Thoracic aorta (tissue), 2 donors: Measurements from ENCODE around the gene MAP1LC3B2. TPM values are rescaled to one million over a fixed set of nuclear protein-coding genes. Genes with fewer than 3 reads are reported as not detected.

Experiments used
- ATAC-seq: fragments of 150-250 bp; one replicate; pipeline ENCODE4 v1.8.0; 2017; ENCODE audit warnings: low read depth; ENCODE audit not compliant: insufficient number of reproducible peaks, low FRiP score
- DNase-seq: peaks from one replicate; pipeline ENCODE4 v3.0.0-alpha.2; 2020; ENCODE audit warnings: low spot score
- H3K27ac ChIP-seq, 2 donors: fragments of 200-600 bp; sonication (generic); 1 replicate in 1 of 2; 2 replicates in 1 of 2; pipeline ENCODE4 v1.5.1; 2016; ENCODE audit warnings: mild to moderate bottlenecking in 2 of 2, moderate library complexity in 2 of 2
- H3K27me3 ChIP-seq: fragments of 200-600 bp; sonication (generic); replicated peaks from 2 replicates; pipeline ENCODE4 v1.6.0; 2016; ENCODE audit warnings: mild to moderate bottlenecking; ENCODE audit not compliant: insufficient read depth
- H3K36me3 ChIP-seq: fragments of 200-600 bp; sonication (generic); one replicate; pipeline ENCODE4 v1.5.1; 2016
- H3K4me1 ChIP-seq, 2 donors: fragments of 200-600 bp; sonication (generic); 1 replicate in 1 of 2; 2 replicates in 1 of 2; pipeline versions ENCODE4 v1.5.1 to v1.6.0; 2016; ENCODE audit warnings: low read depth in 2 of 2, mild to moderate bottlenecking in 1 of 2; ENCODE audit not compliant: control insufficient read depth in 1 of 2
- H3K4me3 ChIP-seq: fragments of 200-600 bp; sonication (generic); 2 replicates; pipeline ENCODE4 v1.5.1; 2016; ENCODE audit warnings: mild to moderate bottlenecking
- H3K9me3 ChIP-seq: fragments of 200-600 bp; sonication (generic); 2 replicates; pipeline ENCODE4 v1.5.1; 2016
- CTCF ChIP-seq: fragments of 200-600 bp; sonication (generic); IDR thresholded peaks from one replicate; pipeline ENCODE4 v1.5.1; 2019; ENCODE audit warnings: antibody characterized with exemption
- total RNA-seq, 2 donors: library from RNA; depleted of rRNA; stranded (reverse); fragments of >200 nt; gene quantifications; one replicate each; pipeline versions ENCODE4 v1.1.0 to v1.2.3, GENCODE V29; 2016

MAP1LC3B2 gene
- total RNA-seq, 2 donors from 2014 or later = 1.5 TPM; not detected in 1

- H3K36me3 ChIP-seq = no peaks in the 10 kb centered on the region
- no peak for TF ChIP-seq CTCF
- ATAC-seq = peak; percentile 45
- H3K9me3 ChIP-seq = no peaks in the 10 kb centered on the region
- H3K27ac ChIP-seq = no peak overlapping the region
- H3K4me1 ChIP-seq = peaks cover 0 to 9% of the 10 kb centered on the region in 2 donors
- DNase-seq = no peak
- no peak overlapping the region for H3K4me3 ChIP-seq
- H3K27me3 ChIP-seq = no peaks in the 10 kb centered on the region
Observed at GRCh38 chr12:116551952-116552772, 7.0 kb upstream of the MAP1LC3B2 start.

GRCh38 chr12:116552773-116553373 is 6.3 kb upstream of the MAP1LC3B2 start:
- ATAC-seq (no peak), DNase-seq (no peak)
- H3K27ac ChIP-seq = no peak overlapping the region
- H3K9me3 ChIP-seq = no peaks in the 10 kb centered on the region
- peaks cover 0 to 8% of the 10 kb centered on the region in 2 donors for H3K4me1 ChIP-seq
- no peak overlapping the region for H3K4me3 ChIP-seq
- no peaks in the 10 kb centered on the region for H3K27me3 ChIP-seq
- TF ChIP-seq CTCF = no peak
- no peaks in the 10 kb centered on the region for H3K36me3 ChIP-seq

- DNase-seq = no peak
- no peak for TF ChIP-seq CTCF
- Histone ChIP-seq H3K36me3 (no peaks in the 10 kb centered on the region), H3K9me3 (no peaks in the 10 kb centered on the region), H3K27ac (no peak overlapping the region), H3K27me3 (no peaks in the 10 kb centered on the region), H3K4me3 (no peak overlapping the region), H3K4me1 (no peaks in the 10 kb centered on the region)
- no peak for ATAC-seq
Observed at GRCh38 chr12:116556356-116556952, 2.7 kb upstream of the MAP1LC3B2 start.

GRCh38 chr12:116556964-116557698 is 2.0 kb upstream of the MAP1LC3B2 start:
- no peak for TF ChIP-seq CTCF
- H3K27me3 ChIP-seq = no peaks in the 10 kb centered on the region
- no peaks in the 10 kb centered on the region for H3K9me3 ChIP-seq
- ATAC-seq (no peak), DNase-seq (no peak)
- H3K4me1 ChIP-seq = no peaks in the 10 kb centered on the region
- no peaks in the 10 kb centered on the region for H3K36me3 ChIP-seq
- no peak overlapping the region for H3K27ac ChIP-seq
- no peak overlapping the region for H3K4me3 ChIP-seq
